Measurements from ENCODE around the gene ENO2.

ENO2 gene

GRCh38 chr12:6970096-6970527, 55.7 kb downstream of the ENO2 start:
- Histone ChIP-seq H3K27ac (ENCODE audit: low read length) (peak overlapping the region; percentile 57), H4K20me1 (ENCODE audit: insufficient read depth, low read length) (no peaks in the 10 kb centered on the region), H3K27me3 (ENCODE audit: low read depth, low read length) (no peaks in the 10 kb centered on the region), H3K36me3 (replicated peaks; ENCODE audit: low read depth, low read length) (peaks cover 58% of the 10 kb centered on the region), H3K9me3 (ENCODE audit: insufficient read depth, low read length) (no peaks in the 10 kb centered on the region), H2AFZ (ENCODE audit: low read depth, low read length) (no peak overlapping the region), H3K4me1 (ENCODE audit: low read length) (peaks cover 25% of the 10 kb centered on the region), H3K79me2 (ENCODE audit: low read length) (peaks cover 65% of the 10 kb centered on the region), H3K4me2 (ENCODE audit: low read length) (peak overlapping the region; percentile 100), H3K9ac (ENCODE audit: low read length) (peak overlapping the region; percentile 97), H3K4me3 (ENCODE audit: low read length) (peak overlapping the region; percentile 83)
- TF ChIP-seq CTCF (IDR thresholded peaks at IDR 0.05; ENCODE audit: low read depth, low read length) (no peak), EZH2phosphoT487 (IDR thresholded peaks at IDR 0.05; ENCODE audit: low read depth) (no peak)

All from OCI-LY3 (cell line).